ENCODE results near the gene DLEC1.
"Not testable (repeated sequence)": the region's sequence is repeated elsewhere in the genome, so short reads cannot be mapped to it uniquely, and the experiment has no call there.

DLEC1 gene

DNA sequence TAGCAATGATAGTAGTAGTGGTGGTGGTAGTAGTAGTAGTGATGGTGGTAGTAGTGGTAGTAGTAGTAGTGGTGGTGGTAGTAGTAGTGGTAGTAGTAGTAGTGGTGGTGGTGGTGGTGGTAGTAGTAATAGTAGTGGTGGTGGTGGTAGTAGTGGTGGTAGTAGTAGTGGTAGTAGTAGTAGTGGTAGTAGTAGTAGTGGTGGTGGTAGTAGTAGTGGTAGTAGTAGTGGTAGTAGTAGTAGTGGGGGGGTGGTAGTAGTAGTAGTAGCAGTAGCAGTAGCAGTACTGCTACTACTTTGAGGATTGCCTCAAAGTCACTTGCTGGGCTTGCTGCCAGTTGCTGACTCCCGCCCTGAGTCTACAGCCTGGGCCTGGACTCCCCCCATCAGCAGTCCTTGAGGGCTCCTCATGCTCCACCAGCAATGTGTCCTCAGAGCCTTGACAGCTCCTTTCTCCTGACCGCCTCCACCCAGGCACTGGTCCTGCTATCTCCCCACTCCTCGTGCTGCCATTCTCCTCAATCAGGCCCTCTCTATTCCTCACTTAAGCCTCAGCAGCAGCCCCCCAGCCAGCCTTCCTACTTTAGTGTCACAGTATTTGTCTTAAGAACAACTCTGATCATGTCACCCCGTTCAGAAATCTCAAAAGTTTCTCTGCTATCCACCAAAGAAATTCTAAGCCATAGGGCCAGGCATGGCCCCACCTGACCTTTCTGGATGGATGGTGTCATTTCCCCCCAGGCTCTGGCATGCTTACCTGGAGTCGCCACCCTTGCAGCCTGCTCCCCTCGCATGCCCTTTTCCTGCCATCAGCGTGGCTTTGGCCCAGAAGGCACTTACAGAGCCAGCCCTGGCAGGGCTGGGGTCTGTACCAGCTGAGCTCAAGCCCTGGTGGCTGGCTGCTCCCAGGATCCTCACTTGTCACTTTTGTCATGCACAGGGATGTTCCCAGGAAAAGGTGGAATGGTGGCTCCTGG is 45.6 kb downstream of the DLEC1 start:
- TF ChIP-seq, protein P1, sequence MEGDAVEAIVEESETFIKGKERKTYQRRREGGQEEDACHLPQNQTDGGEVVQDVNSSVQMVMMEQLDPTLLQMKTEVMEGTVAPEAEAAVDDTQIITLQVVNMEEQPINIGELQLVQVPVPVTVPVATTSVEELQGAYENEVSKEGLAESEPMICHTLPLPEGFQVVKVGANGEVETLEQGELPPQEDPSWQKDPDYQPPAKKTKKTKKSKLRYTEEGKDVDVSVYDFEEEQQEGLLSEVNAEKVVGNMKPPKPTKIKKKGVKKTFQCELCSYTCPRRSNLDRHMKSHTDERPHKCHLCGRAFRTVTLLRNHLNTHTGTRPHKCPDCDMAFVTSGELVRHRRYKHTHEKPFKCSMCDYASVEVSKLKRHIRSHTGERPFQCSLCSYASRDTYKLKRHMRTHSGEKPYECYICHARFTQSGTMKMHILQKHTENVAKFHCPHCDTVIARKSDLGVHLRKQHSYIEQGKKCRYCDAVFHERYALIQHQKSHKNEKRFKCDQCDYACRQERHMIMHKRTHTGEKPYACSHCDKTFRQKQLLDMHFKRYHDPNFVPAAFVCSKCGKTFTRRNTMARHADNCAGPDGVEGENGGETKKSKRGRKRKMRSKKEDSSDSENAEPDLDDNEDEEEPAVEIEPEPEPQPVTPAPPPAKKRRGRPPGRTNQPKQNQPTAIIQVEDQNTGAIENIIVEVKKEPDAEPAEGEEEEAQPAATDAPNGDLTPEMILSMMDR (IDR thresholded peaks at IDR 0.05; ENCODE audit: insufficient read depth, low read depth, low read length, missing control alignments), result no peak
- H3K4me3 ChIP-seq (ENCODE audit: low read depth, low read length), result no peak overlapping the region
- DNase-seq (ENCODE audit: low read depth), result peak; percentile 49

DNA sequence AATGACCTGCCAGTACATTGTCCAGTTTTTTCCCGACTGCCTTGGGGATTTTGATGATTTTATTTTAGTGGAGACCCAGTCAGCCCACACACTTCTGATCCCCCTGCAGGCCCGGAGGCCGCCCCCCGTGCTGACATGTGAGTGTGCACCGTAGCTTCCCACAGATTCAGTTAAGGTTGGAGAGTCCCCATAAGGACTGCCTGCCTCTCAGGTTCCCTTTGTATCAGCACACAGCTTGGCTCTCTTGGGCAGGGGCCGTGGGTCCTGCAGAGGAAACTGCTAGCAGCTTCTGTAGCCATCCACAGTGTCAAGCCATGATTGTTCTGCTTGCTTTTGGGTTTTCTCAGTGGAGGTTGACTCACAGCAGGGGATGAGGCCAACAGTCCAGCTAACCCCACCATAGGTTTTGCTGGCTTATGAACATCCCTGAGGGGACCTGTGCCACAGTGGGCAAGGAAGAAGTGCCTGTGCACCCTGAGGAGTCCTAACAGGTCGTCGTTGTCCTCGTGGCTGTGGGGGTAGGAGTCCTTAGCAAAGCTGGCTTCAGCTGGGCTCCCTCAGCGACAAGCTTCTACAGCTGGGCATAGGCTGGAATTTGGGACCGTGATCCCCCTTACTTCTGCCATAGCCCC is 46.4 kb downstream of the DLEC1 start:
- DNase-seq (ENCODE audit: low read depth), result no peak
- H3K4me3 ChIP-seq (ENCODE audit: low read depth, low read length), result no peak overlapping the region
- TF ChIP-seq, protein P1 (IDR thresholded peaks at IDR 0.05; ENCODE audit: insufficient read depth, low read depth, low read length, missing control alignments), result no peak

DNA sequence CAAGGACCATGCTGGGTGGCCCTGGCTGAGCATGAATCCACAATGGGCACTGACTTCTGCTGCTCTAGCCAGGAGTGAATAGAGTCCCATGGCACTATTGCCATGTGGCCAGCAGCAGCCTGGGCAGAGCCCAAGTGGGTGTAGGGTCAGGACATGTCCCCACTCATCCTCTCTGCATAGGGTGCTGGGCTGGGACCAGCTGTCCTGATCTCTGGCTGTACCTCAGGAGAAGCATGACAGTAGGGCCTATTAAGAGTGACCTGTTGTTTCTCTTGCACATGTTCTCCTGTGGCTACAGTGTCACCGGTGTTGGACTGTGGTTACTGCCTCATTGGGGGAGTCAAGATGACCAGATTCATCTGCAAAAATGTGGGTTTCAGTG is 46.9 kb downstream of the DLEC1 start:
- DNase-seq (ENCODE audit: low read depth), result no peak
- H3K4me3 ChIP-seq (ENCODE audit: low read depth, low read length), result no peak overlapping the region
- TF ChIP-seq, protein P1 (IDR thresholded peaks at IDR 0.05; ENCODE audit: insufficient read depth, low read depth, low read length, missing control alignments), result no peak

DNA sequence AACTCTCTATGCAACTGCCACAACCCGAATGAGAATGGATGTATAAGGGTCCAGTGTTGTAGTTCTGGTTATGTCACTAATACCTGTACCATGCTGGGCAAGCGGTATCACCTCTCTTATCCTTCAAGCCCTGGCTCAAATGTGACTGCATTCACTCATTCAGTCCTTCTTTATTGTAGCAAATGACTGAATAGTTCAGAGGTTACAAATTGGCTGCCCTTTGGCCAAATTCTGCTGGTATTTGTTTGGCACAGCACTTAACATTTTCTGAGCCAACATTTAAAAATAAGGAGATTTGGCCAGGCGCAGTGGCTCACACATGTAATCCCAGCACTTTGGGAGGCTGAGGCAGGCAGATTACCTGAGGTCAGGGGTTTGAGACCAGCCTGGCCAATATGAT is 47.5 kb downstream of the DLEC1 start:
- no peak for DNase-seq (ENCODE audit: low read depth)
- TF ChIP-seq, protein P1 (IDR thresholded peaks at IDR 0.05; ENCODE audit: insufficient read depth, low read depth, low read length, missing control alignments), result no peak
- no peak overlapping the region for H3K4me3 ChIP-seq (ENCODE audit: low read depth, low read length)

DNA sequence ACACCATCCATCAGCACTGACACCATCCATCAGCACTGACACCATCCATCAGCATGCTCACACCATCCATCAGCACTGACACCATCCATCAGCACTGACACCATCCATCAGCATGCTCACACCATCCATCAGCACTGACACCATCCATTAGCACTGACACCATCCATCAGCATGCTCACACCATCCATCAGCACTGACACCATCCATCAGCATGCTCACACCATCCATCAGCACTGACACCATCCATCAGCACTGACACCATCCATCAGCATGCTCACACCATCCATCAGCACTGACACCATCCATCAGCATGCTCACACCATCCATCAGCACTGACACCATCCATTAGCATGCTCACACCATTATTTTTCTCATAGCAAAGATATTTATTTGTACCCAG is 48.3 kb downstream of the DLEC1 start:
- DNase-seq (ENCODE audit: low read depth), result not testable (repeated sequence)

DNA sequence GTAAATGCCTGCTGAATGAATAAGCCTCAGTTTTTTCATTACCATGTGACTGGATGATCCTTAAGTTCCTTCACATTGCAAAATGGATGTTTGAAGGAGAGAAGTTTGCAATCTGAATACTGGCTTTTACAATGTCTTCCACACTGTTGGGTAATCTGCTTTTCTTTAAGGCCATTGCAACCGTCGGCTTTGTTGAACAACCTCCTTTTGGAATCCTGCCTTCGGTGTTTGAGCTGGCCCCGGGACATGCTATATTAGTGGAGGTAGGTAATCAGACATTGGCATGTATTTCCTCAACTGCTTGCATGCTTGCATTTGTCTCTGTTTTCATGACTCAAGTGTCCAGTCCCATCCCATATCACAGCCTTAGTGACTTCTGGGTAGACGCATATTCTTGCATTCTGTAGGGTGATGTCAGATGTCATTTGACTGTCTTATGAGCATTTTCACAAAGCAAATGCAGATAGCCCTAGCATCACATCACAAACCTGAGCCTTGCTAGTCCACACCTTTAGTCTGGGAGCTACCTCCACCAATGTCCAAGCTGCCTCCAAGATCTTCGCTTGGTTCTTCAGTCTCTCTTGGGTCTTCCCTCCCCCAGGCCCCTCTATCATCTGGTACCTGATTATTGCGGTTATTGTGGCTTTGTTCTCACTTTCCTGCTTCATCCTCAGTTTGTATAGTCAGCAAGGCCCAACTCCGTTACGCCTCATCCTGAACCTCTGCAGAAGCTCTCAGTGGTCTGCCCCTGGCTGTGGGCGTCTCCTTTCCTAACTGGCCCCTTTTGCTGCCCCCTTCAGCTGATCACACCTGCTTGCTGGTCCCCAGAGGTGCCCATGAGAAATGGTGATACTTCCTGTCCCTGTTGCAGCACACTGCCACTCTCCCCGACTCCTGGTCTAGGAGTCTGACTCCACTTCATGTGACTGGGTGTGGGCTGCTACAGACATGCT is 49.4 kb downstream of the DLEC1 start:
- no peak for DNase-seq (ENCODE audit: low read depth)
- H3K4me3 ChIP-seq (ENCODE audit: low read depth, low read length), result no peak overlapping the region
- TF ChIP-seq, protein P1 (IDR thresholded peaks at IDR 0.05; ENCODE audit: insufficient read depth, low read depth, low read length, missing control alignments), result no peak

More for the DNA sequence above, 48.3 kb downstream of the DLEC1 start:
- not testable (repeated sequence) for H3K4me3 ChIP-seq (ENCODE audit: low read depth, low read length)
